ENCODE data around the gene ADRA2C.

DNA sequence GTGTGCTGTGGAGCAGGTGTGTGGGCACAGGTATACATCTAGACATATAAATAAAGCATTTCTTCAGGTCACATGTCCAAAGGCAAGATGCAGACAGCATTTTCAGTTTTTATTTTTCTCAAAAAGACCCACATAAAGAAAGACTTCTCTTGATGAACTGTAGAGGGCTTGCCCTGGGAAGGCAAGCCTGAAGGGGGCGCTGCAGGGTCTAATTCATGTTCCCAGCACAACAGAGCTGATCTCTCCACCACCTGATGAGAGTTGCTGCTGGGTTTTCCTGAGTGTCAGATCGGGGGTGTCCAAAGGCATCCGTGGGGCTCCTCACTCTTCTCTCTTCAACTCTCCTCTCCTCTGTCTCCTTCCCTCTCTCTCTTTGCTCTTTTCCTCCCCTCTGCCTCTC is 26.6 kb downstream of the ADRA2C start:
- no peak for TF ChIP-seq POLR2AphosphoS5 (IDR thresholded peaks at IDR 0.05)
- TF ChIP-seq, protein P1, sequence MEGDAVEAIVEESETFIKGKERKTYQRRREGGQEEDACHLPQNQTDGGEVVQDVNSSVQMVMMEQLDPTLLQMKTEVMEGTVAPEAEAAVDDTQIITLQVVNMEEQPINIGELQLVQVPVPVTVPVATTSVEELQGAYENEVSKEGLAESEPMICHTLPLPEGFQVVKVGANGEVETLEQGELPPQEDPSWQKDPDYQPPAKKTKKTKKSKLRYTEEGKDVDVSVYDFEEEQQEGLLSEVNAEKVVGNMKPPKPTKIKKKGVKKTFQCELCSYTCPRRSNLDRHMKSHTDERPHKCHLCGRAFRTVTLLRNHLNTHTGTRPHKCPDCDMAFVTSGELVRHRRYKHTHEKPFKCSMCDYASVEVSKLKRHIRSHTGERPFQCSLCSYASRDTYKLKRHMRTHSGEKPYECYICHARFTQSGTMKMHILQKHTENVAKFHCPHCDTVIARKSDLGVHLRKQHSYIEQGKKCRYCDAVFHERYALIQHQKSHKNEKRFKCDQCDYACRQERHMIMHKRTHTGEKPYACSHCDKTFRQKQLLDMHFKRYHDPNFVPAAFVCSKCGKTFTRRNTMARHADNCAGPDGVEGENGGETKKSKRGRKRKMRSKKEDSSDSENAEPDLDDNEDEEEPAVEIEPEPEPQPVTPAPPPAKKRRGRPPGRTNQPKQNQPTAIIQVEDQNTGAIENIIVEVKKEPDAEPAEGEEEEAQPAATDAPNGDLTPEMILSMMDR (IDR thresholded peaks at IDR 0.05) = no peak
